Mucosa of gallbladder (tissue), 1 donor: ENCODE data around the gene GBP6. TPM values are rescaled to one million over a fixed set of nuclear protein-coding genes. Genes with fewer than 3 reads are reported as not detected.
"Not testable (repeated sequence)": the region's sequence is repeated elsewhere in the genome, so short reads cannot be mapped to it uniquely, and the experiment has no call there.

Experiments used
- DNase-seq: peaks from one replicate; pipeline ENCODE4 v3.0.0-alpha.2; 2020; ENCODE audit warnings: low spot score
- total RNA-seq: library from RNA; stranded (reverse); gene quantifications from one replicate; pipeline ENCODE4 v1.2.1, GENCODE V29; 2021
- donor health status: DM: no; HTN: no; CAD: no.

The GBP6 gene
- total RNA-seq, 1 donor from 2014 or later, result not detected

- no peak for DNase-seq
Observed at GRCh38 chr1:89369331-89369730, 5.5 kb downstream of the GBP6 start.

DNA sequence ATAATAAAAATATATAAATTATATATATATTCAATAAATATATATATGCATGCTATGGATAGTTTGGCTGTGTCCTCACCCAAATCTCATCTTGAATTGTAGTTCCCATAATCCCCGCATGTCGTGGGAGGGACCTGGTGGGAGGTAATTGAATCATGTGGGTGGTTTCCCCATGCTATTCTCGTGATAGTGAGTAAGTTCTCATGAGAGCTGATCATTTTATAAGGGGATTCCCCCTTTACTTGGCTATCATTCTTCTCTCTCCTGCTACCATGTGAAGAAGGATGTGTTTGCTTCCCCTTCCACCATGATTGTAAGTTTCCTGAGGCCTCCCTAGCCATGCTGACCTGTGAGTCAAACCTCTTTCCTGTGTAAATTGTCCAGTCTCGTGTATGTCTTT, 10.0 kb downstream of the GBP6 start:
- not testable (repeated sequence) for DNase-seq

GRCh38 chr1:89378001-89378400, 14.1 kb downstream of the GBP6 start:
- DNase-seq, result no peak

- DNase-seq, result no peak
Observed at GRCh38 chr1:89381618-89382017, 17.8 kb downstream of the GBP6 start.

- no peak for DNase-seq
Observed at GRCh38 chr1:89382479-89382878, 18.6 kb downstream of the GBP6 start.

DNA sequence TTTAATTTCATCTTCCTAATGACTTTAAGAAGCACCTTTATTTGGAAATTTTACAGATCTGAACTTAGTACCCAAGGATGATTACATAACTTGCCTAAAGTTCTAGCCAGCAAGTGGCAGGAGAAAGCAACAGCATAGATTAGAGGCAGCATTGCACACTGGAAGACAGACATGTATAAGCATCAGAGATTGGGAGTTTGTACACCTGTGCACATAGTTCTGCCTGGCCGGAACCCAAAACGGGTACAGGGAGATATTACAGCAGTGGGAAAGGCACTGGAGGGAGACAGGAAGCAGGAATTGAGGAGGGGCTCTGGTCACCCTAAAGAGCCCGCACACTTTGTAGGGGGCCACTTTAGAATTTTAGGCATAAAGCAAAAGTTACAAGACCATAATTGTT, 19.3 kb downstream of the GBP6 start:
- DNase-seq, result no peak

DNA sequence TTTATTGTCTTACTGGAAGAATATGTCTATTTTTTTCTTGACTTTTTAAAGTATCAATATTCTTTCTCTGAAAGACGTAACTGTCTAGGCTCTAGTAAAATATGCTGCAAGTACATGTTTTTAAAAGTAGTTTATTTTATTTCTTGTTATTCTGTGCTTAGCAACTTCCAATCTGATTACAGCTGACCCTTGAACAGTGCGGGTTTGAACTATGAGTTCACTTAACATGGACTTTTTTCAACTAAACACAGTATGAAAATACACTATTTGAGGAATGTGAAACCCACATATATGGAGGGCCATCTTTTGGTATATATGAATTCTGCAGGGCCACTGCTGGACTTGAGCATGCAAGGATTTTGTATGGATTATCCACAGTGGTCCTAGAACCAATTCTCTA, 26.8 kb downstream of the GBP6 start:
- DNase-seq, result no peak

- no peak for DNase-seq
Observed at GRCh38 chr1:89391686-89392085, 27.8 kb downstream of the GBP6 start.

GRCh38 chr1:89394851-89395250, 31.0 kb downstream of the GBP6 start:
- no peak for DNase-seq

- DNase-seq, result no peak
Observed at GRCh38 chr1:89396902-89397301, 33.0 kb downstream of the GBP6 start.

DNA sequence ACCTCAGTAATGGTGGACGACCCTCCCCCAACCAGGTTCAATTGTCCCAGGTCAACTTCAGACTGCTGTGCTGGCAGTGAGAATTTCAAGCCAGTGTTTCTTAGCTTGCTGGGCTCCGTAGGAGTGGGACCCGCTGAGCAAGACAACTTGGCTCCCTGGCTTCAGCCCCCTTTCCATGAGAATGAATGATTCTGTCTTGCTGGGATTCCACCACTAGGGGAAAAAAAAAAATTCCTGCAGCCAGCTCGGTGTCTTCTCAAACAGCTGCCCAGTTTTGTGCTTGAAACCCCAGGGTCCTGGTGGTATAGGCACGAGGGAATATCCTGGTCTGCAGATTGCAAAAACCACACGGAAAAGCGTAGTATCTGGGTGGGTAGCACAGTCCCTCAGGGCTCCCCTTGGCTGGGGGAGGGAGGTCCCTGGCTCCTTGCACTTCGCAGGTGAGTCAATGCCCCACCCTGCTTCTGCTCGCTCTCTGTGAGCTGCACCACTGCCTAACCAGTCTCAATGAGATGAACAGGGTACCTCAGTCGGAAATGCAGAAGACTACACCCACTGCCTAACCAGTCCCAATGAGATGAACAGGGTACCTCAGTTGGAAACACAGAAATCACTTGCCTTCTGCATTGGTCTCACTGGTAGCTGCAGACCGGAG, 41.5 kb downstream of the GBP6 start:
- no peak for DNase-seq

- DNase-seq, result no peak
Observed at GRCh38 chr1:89407360-89407759, 43.5 kb downstream of the GBP6 start.

- not testable (repeated sequence) for DNase-seq
Observed at GRCh38 chr1:89407768-89408167, 43.9 kb downstream of the GBP6 start.

DNA sequence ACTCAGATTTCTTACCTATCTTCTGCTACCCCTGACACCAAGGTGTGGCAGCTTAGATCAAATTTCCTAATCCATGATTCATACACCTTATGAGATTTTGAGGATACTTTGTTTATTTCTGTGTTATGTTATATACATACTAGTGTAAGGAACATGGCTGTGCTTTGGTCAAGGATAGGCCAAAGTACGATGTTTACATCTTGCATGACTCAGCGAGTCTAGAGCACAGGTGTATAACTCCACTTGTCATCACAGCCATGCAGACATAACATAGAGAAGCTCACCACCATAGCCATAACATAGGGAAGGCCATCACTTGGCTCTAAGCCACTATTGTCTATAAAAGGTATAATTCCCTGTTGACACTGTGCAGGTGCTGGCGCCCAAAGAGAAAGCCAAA, 61.2 kb downstream of the GBP6 start:
- DNase-seq, result no peak

GRCh38 chr1:89429062-89429461, 65.2 kb downstream of the GBP6 start:
- no peak for DNase-seq

GRCh38 chr1:89429681-89430080, 65.8 kb downstream of the GBP6 start:
- not testable (repeated sequence) for DNase-seq

DNA sequence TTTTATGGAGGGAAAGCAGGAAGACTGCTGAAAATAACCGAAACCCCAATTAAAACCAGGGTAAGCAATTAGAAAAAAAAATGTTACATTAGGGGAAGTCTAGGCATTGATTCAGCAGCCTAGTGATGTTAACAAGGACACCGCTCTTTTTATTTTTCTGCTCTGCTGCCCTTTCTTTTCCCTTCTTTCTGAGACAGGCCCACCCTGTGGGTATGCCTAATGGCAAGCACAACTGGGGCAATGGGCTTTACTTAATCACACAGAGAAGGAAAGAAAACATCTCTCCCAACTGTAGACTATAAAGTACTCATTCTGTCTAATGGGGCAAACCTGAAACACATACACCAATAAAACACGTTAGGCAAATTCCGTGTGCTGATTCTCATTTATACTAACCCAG, 69.6 kb downstream of the GBP6 start:
- DNase-seq, result no peak

- DNase-seq, result not testable (repeated sequence)
Observed at GRCh38 chr1:89434058-89434780, 70.4 kb downstream of the GBP6 start.

Other genes with a start within 250 kb of the GBP6 start
- gene GBP2, start 237.9 kb upstream of the GBP6 start, total RNA-seq, result 67.8 TPM
- gene GBP7, start 188.1 kb upstream of the GBP6 start, total RNA-seq, result not detected
- gene GBP4, start 165.1 kb upstream of the GBP6 start, total RNA-seq, result 4.6 TPM
- gene GBP5, start 91.2 kb upstream of the GBP6 start, total RNA-seq, result 4.2 TPM
- gene LRRC8B, start 160.8 kb downstream of the GBP6 start, total RNA-seq, result 21.0 TPM